NCI-H510A (cell line): ENCODE results near the gene REPIN1.

Source experiments
- DNase-seq: peaks from one replicate; lab custom pipeline; 2025; lab: John Stamatoyannopoulos, UW

REPIN1 gene

GRCh38 chr7:150360363-150361058, 8.1 kb upstream of the REPIN1 start:
- DNase-seq: no peak

GRCh38 chr7:150361402-150361801, 7.2 kb upstream of the REPIN1 start:
- DNase-seq: no peak

- no peak for DNase-seq
Observed at GRCh38 chr7:150361807-150362621, 6.6 kb upstream of the REPIN1 start.

DNA sequence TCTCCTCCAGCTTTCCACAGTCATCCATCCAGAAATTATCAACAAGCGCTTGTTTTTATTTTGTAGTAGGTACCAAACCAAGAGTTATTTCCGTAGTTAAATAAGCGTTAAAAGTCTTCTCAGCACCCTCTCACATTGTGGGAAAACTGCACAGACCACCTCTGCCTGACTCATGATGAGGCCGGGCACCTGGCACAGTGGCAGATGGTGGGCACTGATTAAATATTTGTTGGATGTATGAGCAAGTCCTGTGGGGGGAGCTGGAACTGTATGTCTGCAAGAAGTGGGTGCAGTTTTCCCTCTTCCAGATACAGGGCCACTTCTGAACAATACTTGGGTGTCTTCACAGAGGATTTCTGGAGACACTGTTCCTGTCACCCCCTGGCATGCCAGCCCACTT, 5.3 kb upstream of the REPIN1 start:
- no peak for DNase-seq

DNA sequence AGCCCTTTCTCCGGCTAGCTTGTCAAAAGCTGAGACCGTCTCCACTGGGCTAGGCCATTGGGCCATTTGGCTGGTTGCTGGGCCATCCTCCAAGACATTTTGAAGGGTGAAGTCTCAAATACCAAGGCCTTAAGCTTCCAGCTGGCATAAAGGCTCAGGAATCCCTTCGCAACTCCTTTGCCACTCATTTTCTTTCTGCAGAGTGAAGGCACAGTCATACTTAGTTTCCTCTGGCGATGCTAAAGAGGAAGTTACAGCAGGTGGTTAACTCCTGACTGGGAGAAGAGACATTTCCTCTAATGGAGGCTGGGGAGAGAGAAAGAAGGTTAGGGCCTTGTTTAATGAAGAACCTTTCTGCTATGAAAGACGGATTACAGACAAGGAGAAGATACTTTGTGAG, 4.8 kb upstream of the REPIN1 start:
- DNase-seq: no peak

DNA sequence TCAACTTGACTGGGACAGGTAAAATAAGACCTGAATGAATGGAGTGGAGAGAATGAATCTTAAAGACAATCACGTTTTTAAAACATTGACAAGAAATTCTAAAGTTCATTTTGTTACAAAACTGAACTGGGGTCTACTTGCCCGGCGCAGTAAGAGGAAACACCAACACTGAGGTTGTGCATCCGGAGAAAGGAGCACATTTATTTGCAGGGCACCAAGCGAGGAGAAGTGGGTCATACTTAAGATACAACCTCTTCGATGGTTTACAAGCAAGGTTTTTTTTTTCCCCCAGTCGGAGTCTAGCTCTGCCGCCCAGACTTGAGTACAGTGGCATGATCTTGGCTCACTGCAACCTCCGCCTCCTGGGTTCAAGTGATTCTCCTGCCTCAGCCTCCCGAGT, 3.4 kb upstream of the REPIN1 start:
- DNase-seq: no peak

DNA sequence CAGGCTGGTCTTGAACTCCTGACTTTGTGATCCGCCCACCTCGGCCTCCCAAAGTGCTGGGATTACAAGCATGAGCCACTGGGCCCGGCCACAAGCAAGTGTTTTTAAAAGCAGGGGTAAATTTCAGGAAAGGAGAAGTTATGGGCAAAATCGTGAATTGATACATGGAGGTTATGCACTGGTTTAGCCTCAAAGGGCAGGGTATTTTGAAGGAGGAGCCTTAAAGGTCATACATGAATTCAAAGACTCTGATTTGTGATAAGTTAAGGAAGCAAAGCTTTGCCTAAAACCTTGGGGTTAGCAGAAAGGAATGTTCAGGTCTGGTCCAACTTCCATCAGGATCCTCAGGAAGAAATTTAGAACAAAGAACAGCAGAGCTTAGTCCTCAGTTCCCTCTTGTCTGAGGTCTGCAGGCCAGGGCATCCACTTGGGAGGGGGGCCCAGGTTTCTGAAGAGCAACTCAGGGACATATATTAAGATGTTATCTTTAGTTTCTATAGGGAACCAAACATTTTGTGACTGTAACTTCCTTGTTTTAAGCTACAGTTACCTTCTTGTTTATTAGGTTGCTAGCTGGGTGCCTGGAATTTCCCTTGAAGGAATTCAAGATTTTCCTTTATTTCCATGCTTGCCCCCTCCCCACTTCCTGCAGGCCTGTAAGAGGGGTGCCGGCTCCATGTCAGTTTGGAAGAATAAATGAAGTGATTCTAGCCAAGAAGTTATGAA, 2.8 kb upstream of the REPIN1 start:
- no peak for DNase-seq

DNA sequence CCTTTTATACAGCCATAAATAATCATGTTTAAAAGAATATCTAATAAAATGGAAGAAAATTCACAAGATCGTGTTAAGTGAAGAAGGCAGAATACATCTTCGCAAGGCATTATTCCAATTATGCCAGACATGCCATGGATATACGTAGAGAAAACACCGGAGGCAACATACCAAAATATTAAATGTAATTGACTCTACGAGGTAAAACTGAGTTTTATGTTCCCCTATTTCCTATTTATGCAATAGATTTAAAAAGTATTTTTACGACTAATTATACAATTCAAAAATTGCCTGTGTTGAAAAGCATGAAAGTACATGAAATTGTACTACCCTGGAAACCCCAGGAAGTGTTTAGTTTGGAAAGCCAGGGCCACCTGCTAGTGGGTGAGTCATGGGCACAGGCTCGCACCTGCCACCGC, 936 bp upstream of the REPIN1 start:
- peak; percentile 77 for DNase-seq

- no peak for DNase-seq
Observed at GRCh38 chr7:150368884-150369747, 494 bp downstream of the REPIN1 start.

DNA sequence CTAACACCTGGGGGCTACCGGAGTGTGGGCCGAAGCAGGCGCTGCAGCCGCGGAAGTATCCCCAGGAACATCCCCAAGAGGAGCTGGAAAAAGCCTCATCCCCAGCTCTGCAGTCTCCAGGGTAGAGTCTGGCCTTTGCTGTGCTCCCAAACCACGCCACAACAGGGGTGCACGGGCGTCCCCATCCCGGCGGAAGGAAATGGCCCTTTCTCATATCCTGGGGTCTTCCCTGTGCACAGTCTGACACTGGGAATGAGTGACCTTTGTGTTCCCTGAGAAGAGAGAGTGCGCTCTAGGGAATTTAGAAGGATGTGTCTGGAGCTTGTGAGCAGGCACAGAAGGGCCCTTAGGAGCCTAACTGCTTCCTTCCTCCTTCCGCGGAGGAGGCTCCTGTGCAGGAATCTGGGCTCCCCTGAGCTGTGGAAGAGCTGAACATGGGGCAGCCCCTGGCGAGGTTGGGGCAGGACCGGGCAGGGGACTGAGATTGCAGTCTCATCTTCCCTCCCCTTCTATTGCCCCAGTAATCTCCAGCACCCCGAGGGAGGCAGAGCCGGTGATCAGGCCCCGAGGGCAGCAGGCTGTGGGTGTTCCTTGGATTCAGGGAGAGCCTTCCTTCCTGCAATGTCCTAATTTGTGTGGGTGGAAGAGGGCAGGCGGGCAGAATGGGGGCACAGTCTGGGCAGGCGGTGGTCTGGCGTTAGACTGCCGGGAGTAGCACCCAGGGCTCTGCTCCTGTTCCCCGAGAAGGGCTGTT, 1.3 kb downstream of the REPIN1 start:
- DNase-seq: no peak

GRCh38 chr7:150370612-150371071, 2.0 kb downstream of the REPIN1 start:
- DNase-seq: no peak

DNA sequence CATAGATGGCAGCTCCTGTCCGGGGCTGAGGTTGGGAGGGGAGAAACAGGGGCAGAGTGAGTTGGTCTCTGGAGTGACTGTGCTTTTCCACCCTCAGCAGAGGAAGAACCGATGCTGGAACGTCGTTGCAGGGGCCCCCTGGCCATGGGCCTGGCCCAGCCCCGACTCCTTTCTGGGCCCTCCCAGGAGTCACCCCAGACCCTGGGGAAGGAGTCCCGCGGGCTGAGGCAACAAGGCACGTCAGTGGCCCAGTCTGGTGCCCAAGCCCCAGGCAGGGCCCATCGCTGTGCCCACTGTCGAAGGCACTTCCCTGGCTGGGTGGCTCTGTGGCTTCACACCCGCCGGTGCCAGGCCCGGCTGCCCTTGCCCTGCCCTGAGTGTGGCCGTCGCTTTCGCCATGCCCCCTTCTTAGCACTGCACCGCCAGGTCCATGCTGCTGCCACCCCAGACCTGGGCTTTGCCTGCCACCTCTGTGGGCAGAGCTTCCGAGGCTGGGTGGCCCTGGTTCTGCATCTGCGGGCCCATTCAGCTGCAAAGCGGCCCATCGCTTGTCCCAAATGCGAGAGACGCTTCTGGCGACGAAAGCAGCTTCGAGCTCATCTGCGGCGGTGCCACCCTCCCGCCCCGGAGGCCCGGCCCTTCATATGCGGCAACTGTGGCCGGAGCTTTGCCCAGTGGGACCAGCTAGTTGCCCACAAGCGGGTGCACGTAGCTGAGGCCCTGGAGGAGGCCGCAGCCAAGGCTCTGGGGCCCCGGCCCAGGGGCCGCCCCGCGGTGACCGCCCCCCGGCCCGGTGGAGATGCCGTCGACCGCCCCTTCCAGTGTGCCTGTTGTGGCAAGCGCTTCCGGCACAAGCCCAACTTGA, 2.7 kb downstream of the REPIN1 start:
- no peak for DNase-seq

DNA sequence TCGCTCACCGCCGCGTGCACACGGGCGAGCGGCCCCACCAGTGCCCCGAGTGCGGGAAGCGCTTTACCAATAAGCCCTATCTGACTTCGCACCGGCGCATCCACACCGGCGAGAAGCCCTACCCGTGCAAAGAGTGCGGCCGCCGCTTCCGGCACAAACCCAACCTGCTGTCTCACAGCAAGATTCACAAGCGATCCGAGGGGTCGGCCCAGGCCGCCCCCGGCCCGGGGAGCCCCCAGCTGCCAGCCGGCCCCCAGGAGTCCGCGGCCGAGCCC, 3.3 kb downstream of the REPIN1 start:
- DNase-seq: no peak

DNA sequence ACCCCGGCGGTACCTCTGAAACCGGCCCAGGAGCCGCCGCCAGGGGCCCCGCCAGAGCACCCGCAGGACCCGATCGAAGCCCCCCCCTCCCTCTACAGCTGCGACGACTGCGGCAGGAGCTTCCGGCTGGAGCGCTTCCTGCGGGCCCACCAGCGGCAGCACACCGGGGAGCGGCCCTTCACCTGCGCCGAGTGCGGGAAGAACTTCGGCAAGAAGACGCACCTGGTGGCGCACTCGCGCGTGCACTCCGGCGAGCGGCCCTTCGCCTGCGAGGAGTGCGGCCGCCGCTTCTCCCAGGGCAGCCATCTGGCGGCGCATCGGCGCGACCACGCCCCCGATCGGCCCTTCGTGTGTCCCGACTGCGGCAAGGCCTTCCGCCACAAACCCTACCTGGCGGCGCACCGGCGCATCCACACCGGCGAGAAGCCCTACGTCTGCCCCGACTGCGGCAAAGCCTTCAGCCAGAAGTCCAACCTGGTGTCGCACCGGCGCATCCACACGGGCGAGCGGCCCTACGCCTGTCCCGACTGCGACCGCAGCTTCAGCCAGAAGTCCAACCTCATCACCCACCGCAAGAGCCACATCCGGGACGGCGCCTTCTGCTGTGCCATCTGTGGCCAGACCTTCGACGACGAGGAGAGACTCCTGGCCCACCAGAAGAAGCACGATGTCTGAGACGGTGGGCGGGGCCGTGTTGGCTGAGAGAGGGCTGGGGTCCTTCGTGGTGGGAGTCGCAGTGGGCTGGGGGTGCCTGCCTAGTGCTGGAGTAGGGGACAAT, 3.8 kb downstream of the REPIN1 start:
- no peak for DNase-seq

DNA sequence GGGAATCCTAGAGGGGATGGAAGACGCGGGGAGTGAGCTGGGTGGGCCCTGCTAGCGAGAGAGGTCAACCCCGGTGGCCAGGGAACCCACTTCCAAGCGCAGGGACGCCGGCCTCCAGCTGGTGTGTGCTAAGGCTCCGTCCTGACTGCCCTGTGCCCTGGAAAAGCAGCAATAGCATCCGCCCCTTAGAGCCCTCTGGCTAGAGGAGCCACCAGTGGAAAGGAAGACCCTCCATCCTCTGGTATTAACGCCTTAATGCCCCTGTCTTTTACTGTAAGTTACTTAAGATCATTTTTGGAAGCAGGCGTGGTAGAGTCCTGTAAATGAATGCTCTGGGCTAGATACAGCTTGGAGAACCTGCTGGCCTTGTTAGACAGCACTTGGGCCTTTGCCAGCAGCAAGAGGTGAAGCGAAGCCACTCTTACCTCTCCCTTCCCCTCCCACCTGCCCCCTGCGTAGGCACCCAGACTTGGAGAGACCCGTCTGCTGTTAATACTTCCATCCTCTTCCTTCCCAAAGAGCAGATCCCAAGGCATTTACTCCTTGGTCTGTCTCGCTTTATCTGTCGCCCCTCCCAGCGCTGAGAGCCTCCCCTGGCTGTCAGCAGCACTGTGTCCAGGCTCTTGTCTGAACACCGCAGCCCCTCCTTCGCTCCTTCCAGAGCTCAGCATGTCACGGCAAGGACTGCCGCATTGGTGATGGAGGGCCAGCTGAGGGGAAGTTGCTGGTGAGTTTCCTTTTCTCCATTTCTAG, 4.6 kb downstream of the REPIN1 start:
- peak; percentile 28 for DNase-seq

DNA sequence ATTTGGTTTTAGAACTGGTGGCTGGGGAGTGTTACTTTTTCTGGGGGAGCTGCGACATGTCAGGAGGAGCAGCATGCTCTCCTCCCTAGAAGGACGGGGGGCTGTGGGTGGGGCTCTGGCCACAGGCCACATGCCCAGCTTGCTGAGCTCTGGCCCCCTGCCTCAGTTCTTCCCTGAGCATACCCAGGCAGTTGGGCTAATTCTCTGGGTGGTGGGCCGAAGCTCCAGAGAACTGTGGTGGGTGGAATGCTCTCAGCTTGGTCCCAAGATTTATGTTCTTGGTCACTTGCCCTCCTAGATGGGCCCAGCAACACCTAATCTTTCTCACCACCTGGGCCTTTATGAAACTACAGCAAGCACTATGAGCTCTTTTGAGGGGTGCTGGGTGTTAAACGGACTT, 5.4 kb downstream of the REPIN1 start:
- DNase-seq: no peak

GRCh38 chr7:150374472-150374871, 5.8 kb downstream of the REPIN1 start:
- no peak for DNase-seq

GRCh38 chr7:150375662-150376521, 7.3 kb downstream of the REPIN1 start:
- no peak for DNase-seq
